HL-60 (cell line): ENCODE data around the gene HMOX1.

Experiments
- CTCF ChIP-seq: IDR thresholded peaks from one replicate; pipeline ENCODE4 v1.5.1; 2011; ENCODE audit warnings: low read length, control low read depth, inconsistent platforms; ENCODE audit not compliant: insufficient read depth
- POLR2AphosphoS5 ChIP-seq: IDR thresholded peaks from 2 replicates; pipeline ENCODE4 v1.6.1; 2012; ENCODE audit warnings: low read depth
- REST ChIP-seq: IDR thresholded peaks from 2 replicates; pipeline ENCODE4 v1.6.1; 2012; ENCODE audit warnings: low read depth; ENCODE audit not compliant: insufficient replicate concordance

- TF ChIP-seq CTCF (no peak), REST (no peak), POLR2AphosphoS5 (no peak)
Observed at GRCh38 chr22:35352214-35353111, 28.4 kb upstream of the HMOX1 start.
